ENCODE data around the gene OSBPL3.
A peak's percentile ranks its signal among the peaks of the same experiment; 100 is the strongest.

The OSBPL3 gene

GRCh38 chr7:24951441-24951980, 28.5 kb downstream of the OSBPL3 start:
- no peak for DNase-seq (ENCODE audit: low read depth)

GRCh38 chr7:24949884-24950283, 30.1 kb downstream of the OSBPL3 start:
- peak; percentile 52 for DNase-seq (ENCODE audit: low read depth)

- no peak for DNase-seq (ENCODE audit: low read depth)
These were observed 31.2 kb downstream of the OSBPL3 start for GRCh38 chr7:24948739-24949138.

GRCh38 chr7:24946467-24946866, 33.5 kb downstream of the OSBPL3 start:
- DNase-seq (ENCODE audit: low read depth), result no peak

GRCh38 chr7:24945899-24946298, 34.1 kb downstream of the OSBPL3 start:
- DNase-seq (ENCODE audit: low read depth), result no peak

- DNase-seq (ENCODE audit: low read depth), result no peak
These were observed 36.7 kb downstream of the OSBPL3 start for GRCh38 chr7:24943096-24943948.

- DNase-seq (ENCODE audit: low read depth), result no peak
These were observed 37.8 kb downstream of the OSBPL3 start for GRCh38 chr7:24942226-24942625.

GRCh38 chr7:24939416-24939815, 40.6 kb downstream of the OSBPL3 start:
- no peak for DNase-seq (ENCODE audit: low read depth)

GRCh38 chr7:24936121-24936824, 43.7 kb downstream of the OSBPL3 start:
- no peak for DNase-seq (ENCODE audit: low read depth)

GRCh38 chr7:24933298-24933697, 46.7 kb downstream of the OSBPL3 start:
- no peak for DNase-seq (ENCODE audit: low read depth)

- DNase-seq (ENCODE audit: low read depth), result no peak
These were observed 47.2 kb downstream of the OSBPL3 start for GRCh38 chr7:24932815-24933214.

- DNase-seq (ENCODE audit: low read depth), result no peak
These were observed 47.6 kb downstream of the OSBPL3 start for GRCh38 chr7:24932389-24932788.

GRCh38 chr7:24931844-24932243, 48.1 kb downstream of the OSBPL3 start:
- no peak for DNase-seq (ENCODE audit: low read depth)

- DNase-seq (ENCODE audit: low read depth), result no peak
These were observed 49.1 kb downstream of the OSBPL3 start for GRCh38 chr7:24930856-24931255.

GRCh38 chr7:24926623-24927524, 53.1 kb downstream of the OSBPL3 start:
- peak; percentile 91 for DNase-seq (ENCODE audit: low read depth)

GRCh38 chr7:24924375-24924774, 55.6 kb downstream of the OSBPL3 start:
- DNase-seq (ENCODE audit: low read depth), result no peak

GRCh38 chr7:24923172-24923865, 56.7 kb downstream of the OSBPL3 start:
- DNase-seq (ENCODE audit: low read depth), result no peak

GRCh38 chr7:24922099-24922773, 57.7 kb downstream of the OSBPL3 start:
- peak; percentile 46 for DNase-seq (ENCODE audit: low read depth)

GRCh38 chr7:24921362-24921679, 58.7 kb downstream of the OSBPL3 start:
- DNase-seq (ENCODE audit: low read depth), result no peak

GRCh38 chr7:24920451-24921361, 59.3 kb downstream of the OSBPL3 start:
- no peak for DNase-seq (ENCODE audit: low read depth)

Data from GM04503 (cell line).